ENCODE measurements around the gene TMEM245.

TMEM245 gene

DNA sequence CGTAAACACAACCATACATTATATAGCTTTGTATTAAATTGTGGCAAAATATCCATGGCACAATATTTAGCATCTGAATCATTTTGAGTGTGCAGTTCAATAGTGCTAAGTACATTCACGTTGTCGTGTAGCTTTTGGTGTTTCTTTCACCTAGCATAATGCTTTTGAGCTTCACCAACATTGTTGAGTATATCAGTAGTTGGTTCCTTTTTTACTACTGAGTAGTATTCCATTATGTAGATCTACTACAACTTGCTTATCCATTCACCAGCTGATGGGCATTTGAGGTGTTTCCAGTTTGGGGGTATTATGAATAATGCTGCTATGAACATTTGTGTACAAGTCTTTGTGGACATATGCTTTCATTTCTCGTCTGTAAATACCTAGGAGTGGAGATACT is 79.2 kb downstream of the TMEM245 start:
- Histone ChIP-seq H3K79me2 (ENCODE audit: insufficient read depth, low read length) (no peaks in the 10 kb centered on the region), H3K9ac (ENCODE audit: low read length) (no peak overlapping the region), H3K4me2 (ENCODE audit: low read length) (no peak overlapping the region), H3K27me3 (ENCODE audit: insufficient read depth, low read length) (no peaks in the 10 kb centered on the region), H4K20me1 (ENCODE audit: insufficient read depth, low read length) (no peaks in the 10 kb centered on the region), H3F3A (ENCODE audit: insufficient read depth, low read length) (no peaks in the 10 kb centered on the region), H2AFZ (ENCODE audit: low read length) (no peak overlapping the region), H3K4me3 (ENCODE audit: low read depth, low read length, poor library complexity, severe bottlenecking) (no peak overlapping the region), H3K4me1 (ENCODE audit: insufficient read depth, low read length, severe bottlenecking) (no peaks in the 10 kb centered on the region), H3K27ac (ENCODE audit: low read depth, low read length, poor library complexity, severe bottlenecking) (no peak overlapping the region), H3K9me2 (ENCODE audit: low read depth, low read length) (no peaks in the 10 kb centered on the region), H3K9me3 (ENCODE audit: low read length) (no peaks in the 10 kb centered on the region), H3K36me3 (ENCODE audit: insufficient read depth, low read length) (peaks cover 72% of the 10 kb centered on the region)
- TF ChIP-seq, protein P1, sequence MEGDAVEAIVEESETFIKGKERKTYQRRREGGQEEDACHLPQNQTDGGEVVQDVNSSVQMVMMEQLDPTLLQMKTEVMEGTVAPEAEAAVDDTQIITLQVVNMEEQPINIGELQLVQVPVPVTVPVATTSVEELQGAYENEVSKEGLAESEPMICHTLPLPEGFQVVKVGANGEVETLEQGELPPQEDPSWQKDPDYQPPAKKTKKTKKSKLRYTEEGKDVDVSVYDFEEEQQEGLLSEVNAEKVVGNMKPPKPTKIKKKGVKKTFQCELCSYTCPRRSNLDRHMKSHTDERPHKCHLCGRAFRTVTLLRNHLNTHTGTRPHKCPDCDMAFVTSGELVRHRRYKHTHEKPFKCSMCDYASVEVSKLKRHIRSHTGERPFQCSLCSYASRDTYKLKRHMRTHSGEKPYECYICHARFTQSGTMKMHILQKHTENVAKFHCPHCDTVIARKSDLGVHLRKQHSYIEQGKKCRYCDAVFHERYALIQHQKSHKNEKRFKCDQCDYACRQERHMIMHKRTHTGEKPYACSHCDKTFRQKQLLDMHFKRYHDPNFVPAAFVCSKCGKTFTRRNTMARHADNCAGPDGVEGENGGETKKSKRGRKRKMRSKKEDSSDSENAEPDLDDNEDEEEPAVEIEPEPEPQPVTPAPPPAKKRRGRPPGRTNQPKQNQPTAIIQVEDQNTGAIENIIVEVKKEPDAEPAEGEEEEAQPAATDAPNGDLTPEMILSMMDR (IDR thresholded peaks at IDR 0.05; ENCODE audit: low read length), result no peak
- TF ChIP-seq EZH2 (IDR thresholded peaks at IDR 0.05; ENCODE audit: borderline replicate concordance, low read length), result no peak

DNA sequence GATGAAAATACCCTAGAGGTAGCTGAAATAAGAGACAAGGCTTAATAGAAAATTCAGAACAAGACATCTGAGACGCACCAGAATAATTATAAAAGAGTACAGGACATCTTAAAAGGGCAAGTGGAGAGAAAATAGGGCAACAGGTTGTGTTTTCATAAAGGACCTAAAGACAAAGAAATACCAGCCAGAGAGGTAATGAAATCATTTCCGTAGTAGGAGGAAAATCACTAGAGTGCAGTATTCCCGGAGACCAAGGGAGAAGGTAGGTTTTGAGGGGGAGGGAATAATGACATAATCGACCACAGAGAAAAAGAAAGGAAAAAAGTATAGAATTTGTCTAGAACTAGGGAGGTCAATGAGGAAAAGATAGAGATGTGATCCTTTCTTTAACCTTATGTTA is 80.2 kb downstream of the TMEM245 start:
- no peaks in the 10 kb centered on the region for H3K27me3 ChIP-seq (ENCODE audit: insufficient read depth, low read length)
- H3K9me3 ChIP-seq (ENCODE audit: low read length), result no peaks in the 10 kb centered on the region
- H3F3A ChIP-seq (ENCODE audit: insufficient read depth, low read length), result no peaks in the 10 kb centered on the region
- no peaks in the 10 kb centered on the region for H4K20me1 ChIP-seq (ENCODE audit: insufficient read depth, low read length)
- no peak overlapping the region for H3K4me3 ChIP-seq (ENCODE audit: low read depth, low read length, poor library complexity, severe bottlenecking)
- H3K27ac ChIP-seq (ENCODE audit: low read depth, low read length, poor library complexity, severe bottlenecking), result no peak overlapping the region
- no peak overlapping the region for H3K9ac ChIP-seq (ENCODE audit: low read length)
- no peak overlapping the region for H2AFZ ChIP-seq (ENCODE audit: low read length)
- no peaks in the 10 kb centered on the region for H3K9me2 ChIP-seq (ENCODE audit: low read depth, low read length)
- H3K36me3 ChIP-seq (ENCODE audit: insufficient read depth, low read length), result peaks cover 68% of the 10 kb centered on the region
- no peak overlapping the region for H3K4me2 ChIP-seq (ENCODE audit: low read length)
- no peaks in the 10 kb centered on the region for H3K79me2 ChIP-seq (ENCODE audit: insufficient read depth, low read length)
- TF ChIP-seq EZH2 (IDR thresholded peaks at IDR 0.05; ENCODE audit: borderline replicate concordance, low read length), result no peak
- TF ChIP-seq, protein P1 (IDR thresholded peaks at IDR 0.05; ENCODE audit: low read length), result no peak
- H3K4me1 ChIP-seq (ENCODE audit: insufficient read depth, low read length, severe bottlenecking), result no peaks in the 10 kb centered on the region

DNA sequence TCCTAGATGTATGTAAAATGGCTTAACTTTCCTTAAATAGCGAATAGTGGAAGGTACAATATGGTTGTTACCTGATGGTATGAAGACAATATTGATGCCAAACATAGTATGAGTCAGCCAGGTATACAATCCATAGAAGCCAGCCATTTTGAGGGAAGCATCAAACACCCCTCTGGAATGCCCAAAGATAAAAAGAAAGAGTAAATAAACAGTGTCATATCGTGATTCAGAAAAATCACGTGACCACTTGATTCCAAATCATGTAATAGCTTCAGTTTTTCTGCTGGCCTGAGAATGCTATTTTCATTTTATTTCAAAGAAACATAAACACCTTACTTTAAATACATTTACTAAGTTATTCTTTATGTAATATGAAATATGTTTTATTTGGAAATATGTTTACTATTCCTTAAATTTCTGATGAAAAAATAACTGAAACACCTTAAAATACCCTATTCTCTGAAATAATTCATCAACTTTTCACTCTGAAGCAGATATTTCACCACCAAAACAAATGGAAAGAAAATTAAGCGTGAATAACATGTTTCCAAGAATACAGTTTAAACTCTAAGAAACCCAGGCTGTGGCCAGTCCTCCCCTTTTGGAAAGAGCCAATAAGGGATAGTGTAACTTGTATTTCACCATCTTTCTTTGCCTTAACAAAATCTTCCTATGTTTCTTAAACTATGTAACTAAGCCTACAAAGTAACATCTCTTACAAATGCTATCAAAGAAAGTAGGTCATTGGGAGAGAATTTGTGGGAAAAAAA is 81.6 kb downstream of the TMEM245 start:
- TF ChIP-seq, protein P1 (IDR thresholded peaks at IDR 0.05; ENCODE audit: low read length), result no peak
- no peak for TF ChIP-seq EZH2 (IDR thresholded peaks at IDR 0.05; ENCODE audit: borderline replicate concordance, low read length)
- H3K9me2 ChIP-seq (ENCODE audit: low read depth, low read length), result no peaks in the 10 kb centered on the region
- no peaks in the 10 kb centered on the region for H4K20me1 ChIP-seq (ENCODE audit: insufficient read depth, low read length)
- no peaks in the 10 kb centered on the region for H3F3A ChIP-seq (ENCODE audit: insufficient read depth, low read length)
- H3K4me1 ChIP-seq (ENCODE audit: insufficient read depth, low read length, severe bottlenecking), result no peaks in the 10 kb centered on the region
- H2AFZ ChIP-seq (ENCODE audit: low read length), result no peak overlapping the region
- no peak overlapping the region for H3K9ac ChIP-seq (ENCODE audit: low read length)
- H3K4me2 ChIP-seq (ENCODE audit: low read length), result no peak overlapping the region
- H3K36me3 ChIP-seq (ENCODE audit: insufficient read depth, low read length), result peaks cover 68% of the 10 kb centered on the region
- no peaks in the 10 kb centered on the region for H3K27me3 ChIP-seq (ENCODE audit: insufficient read depth, low read length)
- no peaks in the 10 kb centered on the region for H3K9me3 ChIP-seq (ENCODE audit: low read length)
- no peaks in the 10 kb centered on the region for H3K79me2 ChIP-seq (ENCODE audit: insufficient read depth, low read length)
- H3K27ac ChIP-seq (ENCODE audit: low read depth, low read length, poor library complexity, severe bottlenecking), result no peak overlapping the region
- H3K4me3 ChIP-seq (ENCODE audit: low read depth, low read length, poor library complexity, severe bottlenecking), result no peak overlapping the region

Data from OCI-LY1 (cell line).